SK-N-SH (cell line): Measurements from ENCODE around the gene OR13G1. TPM values are rescaled to one million over a fixed set of nuclear protein-coding genes. Genes with fewer than 3 reads are reported as not detected.

Experiments used
- CTCF ChIA-PET: fragments of 300-600, 350-600 bp; formaldehyde crosslinking; extraction: SDS; loops from one replicate; lab custom pipeline; 2021; lab: Yijun Ruan, JAX
- POLR2A ChIA-PET: fragments of 350-600 bp; sonication (Branson Sonifier 250); formaldehyde crosslinking; extraction: SDS; loops from one replicate; lab custom pipeline; 2020; ENCODE audit warnings: antibody characterized with exemption, inconsistent platforms; lab: Yijun Ruan, JAX
- DNase-seq: peaks from one replicate; pipeline ENCODE4 v3.0.0; 2012
- H2AFZ ChIP-seq: fragments of 200-600 bp; sonication (generic); 2 replicates; pipeline ENCODE4 v1.8.1; 2016; ENCODE audit warnings: antibody characterized with exemption, mild to moderate bottlenecking, low read depth
- H3F3A ChIP-seq: fragments of 200-600 bp; sonication (generic); replicated peaks from 2 replicates; pipeline ENCODE3; 2016; ENCODE audit warnings: antibody characterized with exemption, mild to moderate bottlenecking; ENCODE audit not compliant: insufficient read depth
- H3K27ac ChIP-seq, 2 experiments: fragments of 200-500 bp in 1 of 2; fragments of 200-600 bp in 1 of 2; sonication (Bioruptor generic) in 1 of 2; sonication (generic), shearing (Covaris generic) in 1 of 2; 2 replicates each; pipeline versions ENCODE4 v1.5.1 to v1.6.1; 2014 to 2016; ENCODE audit warnings: low read depth in 2 of 2, inconsistent platforms in 1 of 2, low read length in 1 of 2, mild to moderate bottlenecking in 1 of 2, mixed read lengths in 1 of 2
- H3K27me3 ChIP-seq: fragments of 200-600 bp; sonication (generic), shearing (Covaris generic); 2 replicates; pipeline ENCODE4 v1.6.1; 2016; ENCODE audit warnings: mixed run types; ENCODE audit not compliant: insufficient read depth
- H3K36me3 ChIP-seq, 2 experiments: fragments of 200-500 bp in 1 of 2; fragments of 200-600 bp in 1 of 2; sonication (Bioruptor generic) in 1 of 2; sonication (generic) in 1 of 2; replicated peaks in 1 of 2; 2 replicates each; pipeline versions ENCODE3 to v1.5.1; 2014 to 2016; ENCODE audit warnings: low read length in 1 of 2, mild to moderate bottlenecking in 1 of 2; ENCODE audit not compliant: insufficient read depth in 2 of 2, control insufficient read depth in 1 of 2
- H3K4me1 ChIP-seq, 2 experiments: fragments of 200-500 bp in 1 of 2; fragments of 200-600 bp in 1 of 2; sonication (Bioruptor generic) in 1 of 2; sonication (generic), shearing (Covaris generic) in 1 of 2; 2 replicates each; pipeline versions ENCODE4 v1.5.1 to v1.6.1; 2014 to 2016; ENCODE audit warnings: low read depth in 1 of 2, low read length in 1 of 2, mixed run types in 1 of 2; ENCODE audit not compliant: insufficient read depth in 2 of 2, control insufficient read depth in 1 of 2
- H3K4me2 ChIP-seq: fragments of 200-600 bp; sonication (generic), shearing (Covaris generic); 2 replicates; pipeline ENCODE4 v1.6.1; 2017; ENCODE audit warnings: mixed run types
- H3K4me3 ChIP-seq, 2 experiments: fragments of 200-500 bp in 1 of 2; fragments of 200-600 bp in 1 of 2; sonication (Bioruptor generic) in 1 of 2; sonication (generic), shearing (Covaris generic) in 1 of 2; 2 replicates each; pipeline versions ENCODE4 v1.5.1 to v1.8.1; 2014 to 2016; ENCODE audit warnings: low read depth in 2 of 2, inconsistent platforms in 1 of 2, low read length in 1 of 2, mild to moderate bottlenecking in 1 of 2, mixed read lengths in 1 of 2, moderate library complexity in 1 of 2
- H3K79me2 ChIP-seq: fragments of 200-600 bp; sonication (generic); 2 replicates; pipeline ENCODE4 v1.8.1; 2017; ENCODE audit warnings: mild to moderate bottlenecking; ENCODE audit not compliant: insufficient read depth
- H3K9ac ChIP-seq: fragments of 200-600 bp; sonication (generic); 2 replicates; pipeline ENCODE4 v1.6.1; 2017; ENCODE audit warnings: mixed run types
- H3K9me2 ChIP-seq: fragments of 200-600 bp; sonication (generic); 2 replicates; pipeline ENCODE4 v1.6.1; 2017; ENCODE audit warnings: mixed run types
- H3K9me3 ChIP-seq: fragments of 200-600 bp; sonication (generic); 2 replicates; pipeline ENCODE4 v1.6.1; 2017; ENCODE audit warnings: mixed run types, mild to moderate bottlenecking, moderate library complexity
- H4K20me1 ChIP-seq: fragments of 200-600 bp; sonication (generic); 2 replicates; pipeline ENCODE4 v1.6.1; 2017; ENCODE audit warnings: mild to moderate bottlenecking, mixed run types; ENCODE audit not compliant: insufficient read depth
- CTCF ChIP-seq: fragments of 200-600 bp; sonication (generic); IDR thresholded peaks from 2 replicates; pipeline ENCODE4 v1.6.1; 2017; ENCODE audit warnings: antibody characterized with exemption, mild to moderate bottlenecking, moderate library complexity
- ELF1 ChIP-seq: IDR thresholded peaks from 2 replicates; pipeline ENCODE4 v1.4.0; 2012
- FOSL2 ChIP-seq: IDR thresholded peaks from 2 replicates; pipeline ENCODE4 v1.4.0; 2012; ENCODE audit warnings: low read depth, mild to moderate bottlenecking, moderate library complexity, borderline replicate concordance
- FOXJ3 ChIP-seq: sonication (generic); formaldehyde crosslinking; IDR thresholded peaks from 2 replicates; pipeline ENCODE4 v1.5.1; 2020; ENCODE audit warnings: mild to moderate bottlenecking, missing genetic modification reagents
- GABPA ChIP-seq: IDR thresholded peaks from 2 replicates; pipeline ENCODE4 v1.4.0; 2012; ENCODE audit warnings: low read depth, mild to moderate bottlenecking
- JUND ChIP-seq: IDR thresholded peaks from 2 replicates; pipeline ENCODE4 v1.4.0; 2012
- MAX ChIP-seq: IDR thresholded peaks from 2 replicates; pipeline ENCODE4 v1.4.0; 2012; ENCODE audit warnings: low read depth
- MXI1 ChIP-seq: IDR thresholded peaks from 2 replicates; pipeline ENCODE4 v1.6.1; 2012; ENCODE audit warnings: mild to moderate bottlenecking, low read depth, low read length, improper control_type of control experiment
- NFIC ChIP-seq: IDR thresholded peaks from 2 replicates; pipeline ENCODE4 v1.4.0; 2012; ENCODE audit warnings: borderline replicate concordance
- POLR2AphosphoS5 ChIP-seq: IDR thresholded peaks from 2 replicates; pipeline ENCODE4 v1.6.1; 2012; ENCODE audit warnings: low read depth, low read length
- RAD21 ChIP-seq: IDR thresholded peaks from 2 replicates; pipeline ENCODE4 v1.6.1; 2012; ENCODE audit warnings: mild to moderate bottlenecking, low read length
- RCOR1 ChIP-seq: fragments of 150-350 bp; IDR thresholded peaks from 2 replicates; pipeline ENCODE4 v1.6.1; 2017; ENCODE audit warnings: antibody characterized with exemption, low read length
- REST ChIP-seq: IDR thresholded peaks from 2 replicates; pipeline ENCODE4 v1.6.1; 2012; ENCODE audit warnings: mild to moderate bottlenecking, low read depth, low read length, moderate library complexity
- RFX5 ChIP-seq: IDR thresholded peaks from 2 replicates; pipeline ENCODE4 v1.6.1; 2012; ENCODE audit warnings: mild to moderate bottlenecking, improper control_type of control experiment, low read length
- SMC3 ChIP-seq: IDR thresholded peaks from 2 replicates; pipeline ENCODE4 v1.6.1; 2012; ENCODE audit warnings: low read depth, low read length, improper control_type of control experiment
- TEAD4 ChIP-seq: IDR thresholded peaks from 2 replicates; pipeline ENCODE4 v1.4.0; 2012; ENCODE audit warnings: mild to moderate bottlenecking, borderline replicate concordance; ENCODE audit not compliant: insufficient read depth
- USF2 ChIP-seq: fragments of 150-350 bp; IDR thresholded peaks from 2 replicates; pipeline ENCODE4 v1.6.1; 2017; ENCODE audit warnings: antibody characterized with exemption, low read length, low read depth, borderline replicate concordance
- WGBS: methylation state at CpG from one replicate; pipeline ENCODE4 v1.1.6; 2017; ENCODE audit warnings: low lambda C conversion rate; 5-methylcytosine and 5-hydroxymethylcytosine counted together
- polyA plus RNA-seq, 3 experiments: library from polyadenylated mRNA; depleted of rRNA; stranded (reverse); fragments of >200 nt; gene quantifications; 2 replicates each; pipeline ENCODE4 v1.2.3, GENCODE V29; 2012
- TF ChIP-seq, protein P1 (sequence below): IDR thresholded peaks from 2 replicates; pipeline ENCODE4 v1.4.0; 2012; ENCODE audit warnings: low read depth, borderline replicate concordance
- TF ChIP-seq, protein P2 (sequence below): IDR thresholded peaks from 2 replicates; pipeline ENCODE4; 2012

Gene OR13G1
- polyA plus RNA-seq, 1 of the 3 experiments (the other 2 are of a cell fraction), result not detected

DNA sequence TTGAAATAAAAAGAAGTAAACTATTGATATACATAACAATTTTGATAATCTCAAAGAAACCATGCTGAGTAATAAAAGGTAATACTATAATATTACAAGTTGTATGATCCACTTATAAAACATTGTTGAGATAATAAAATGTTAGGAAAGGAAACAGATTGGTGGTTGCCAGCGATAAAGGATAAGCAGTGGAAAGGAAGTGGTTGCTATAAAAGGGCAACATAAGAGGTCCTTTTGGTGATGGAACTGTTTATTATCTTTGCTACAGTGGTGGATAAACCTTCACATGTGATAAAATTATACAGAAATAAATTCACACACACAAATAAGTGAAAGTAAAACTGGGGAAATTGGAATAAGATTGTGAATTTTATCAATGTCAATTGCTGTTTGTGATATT lies 21.8 kb upstream of the OR13G1 start:
- no peaks in the 10 kb centered on the region for H3K9me3 ChIP-seq
- H2AFZ ChIP-seq, result no peak overlapping the region
- no peak overlapping the region for H3K4me2 ChIP-seq
- H3K36me3 ChIP-seq, result no peaks in the 10 kb centered on the region
- TF ChIP-seq, protein P1, sequence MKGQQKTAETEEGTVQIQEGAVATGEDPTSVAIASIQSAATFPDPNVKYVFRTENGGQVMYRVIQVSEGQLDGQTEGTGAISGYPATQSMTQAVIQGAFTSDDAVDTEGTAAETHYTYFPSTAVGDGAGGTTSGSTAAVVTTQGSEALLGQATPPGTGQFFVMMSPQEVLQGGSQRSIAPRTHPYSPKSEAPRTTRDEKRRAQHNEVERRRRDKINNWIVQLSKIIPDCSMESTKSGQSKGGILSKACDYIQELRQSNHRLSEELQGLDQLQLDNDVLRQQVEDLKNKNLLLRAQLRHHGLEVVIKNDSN, result no peak
- TF ChIP-seq RAD21, result no peak
- TF ChIP-seq ELF1, result no peak
- TF ChIP-seq RFX5, result no peak
- no peak for TF ChIP-seq USF2
- TF ChIP-seq FOSL2, result no peak
- no peak for TF ChIP-seq MAX
- no peak for TF ChIP-seq GABPA
- TF ChIP-seq RCOR1, result no peak
- no peak for TF ChIP-seq TEAD4
- TF ChIP-seq, protein P2, sequence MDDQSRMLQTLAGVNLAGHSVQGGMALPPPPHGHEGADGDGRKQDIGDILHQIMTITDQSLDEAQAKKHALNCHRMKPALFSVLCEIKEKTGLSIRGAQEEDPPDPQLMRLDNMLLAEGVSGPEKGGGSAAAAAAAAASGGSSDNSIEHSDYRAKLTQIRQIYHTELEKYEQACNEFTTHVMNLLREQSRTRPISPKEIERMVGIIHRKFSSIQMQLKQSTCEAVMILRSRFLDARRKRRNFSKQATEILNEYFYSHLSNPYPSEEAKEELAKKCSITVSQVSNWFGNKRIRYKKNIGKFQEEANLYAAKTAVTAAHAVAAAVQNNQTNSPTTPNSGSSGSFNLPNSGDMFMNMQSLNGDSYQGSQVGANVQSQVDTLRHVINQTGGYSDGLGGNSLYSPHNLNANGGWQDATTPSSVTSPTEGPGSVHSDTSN, result no peak
- no peak for TF ChIP-seq FOXJ3 (CRISPR knock-in tag)
- no peak for TF ChIP-seq NFIC
- H3F3A ChIP-seq, result no peaks in the 10 kb centered on the region
- H3K4me1 ChIP-seq, result no peaks in the 10 kb centered on the region
- H3K79me2 ChIP-seq, result no peaks in the 10 kb centered on the region
- ChIA-PET CTCF (no interaction called here), POLR2A (no interaction called here)
- no peak overlapping the region for H3K4me3 ChIP-seq
- no peaks in the 10 kb centered on the region for H3K27me3 ChIP-seq
- H3K9me2 ChIP-seq, result no peaks in the 10 kb centered on the region
- H4K20me1 ChIP-seq, result no peaks in the 10 kb centered on the region
- H3K27ac ChIP-seq, result no peak overlapping the region
- WGBS, result 41% methylated on average over 1 of the region's 1 CpG
- H3K9ac ChIP-seq, result no peak overlapping the region
- no peak for DNase-seq

GRCh38 chr1:247681288-247681897 lies 1.9 kb upstream of the OR13G1 start:
- Histone ChIP-seq H3K27me3 (no peaks in the 10 kb centered on the region), H2AFZ (no peak overlapping the region; the same call in 1 of the 2 replicates), H3K4me2 (no peak overlapping the region), H3K9me3 (no peaks in the 10 kb centered on the region), H3F3A (no peaks in the 10 kb centered on the region), H3K36me3 (no peaks in the 10 kb centered on the region), H4K20me1 (no peaks in the 10 kb centered on the region), H3K9me2 (no peaks in the 10 kb centered on the region), H3K79me2 (no peaks in the 10 kb centered on the region), H3K9ac (no peak overlapping the region), H3K4me3 (peak overlapping the region in 1 of 2 experiments; percentile 31; a peak in 1 of 4 replicates), H3K27ac (no peak overlapping the region), H3K4me1 (no peaks in the 10 kb centered on the region)
- DNase-seq, result peak; percentile 34
- 9% methylated on average over 7 of the region's 7 CpGs for WGBS
- ChIA-PET POLR2A (no interaction called here), CTCF (interaction anchor here (0.7 to 1.8 kb wide), 5 partner anchors 12 to 193 kb away, joined by 3 to 5 read pairs (median 4); no protein-coding TSS in a partner anchor)
- no peak for TF ChIP-seq GABPA
- peak; percentile 17; the same call in 1 of the 2 replicates for TF ChIP-seq SMC3
- TF ChIP-seq CTCF, result peak; percentile 90
- TF ChIP-seq MXI1, result no peak
- no peak for TF ChIP-seq JUND
- no peak for TF ChIP-seq TEAD4
- TF ChIP-seq REST, result no peak
- no peak for TF ChIP-seq POLR2AphosphoS5
- peak; percentile 63 for TF ChIP-seq RAD21
